SKM-1 treated with dmso at 0.1 percent for 144 hours (cell line): ENCODE results near the gene IP6K2.

Experiments
- DNase-seq: peaks from one replicate; lab custom pipeline; 2025; ENCODE audit not compliant: unreplicated experiment; lab: John Stamatoyannopoulos, UW

Gene IP6K2

GRCh38 chr3:48692551-48692950 lies 24.5 kb downstream of the IP6K2 start:
- no peak for DNase-seq

GRCh38 chr3:48690846-48691458 lies 26.1 kb downstream of the IP6K2 start:
- DNase-seq, result no peak

- DNase-seq, result no peak
Measured at GRCh38 chr3:48689384-48689783, 27.6 kb downstream of the IP6K2 start.

- DNase-seq, result no peak
Measured at GRCh38 chr3:48688737-48689075, 28.3 kb downstream of the IP6K2 start.

- no peak for DNase-seq
Measured at GRCh38 chr3:48688032-48688736, 28.8 kb downstream of the IP6K2 start.

GRCh38 chr3:48687220-48687678 lies 29.8 kb downstream of the IP6K2 start:
- no peak for DNase-seq

GRCh38 chr3:48686538-48687219 lies 30.3 kb downstream of the IP6K2 start:
- no peak for DNase-seq

GRCh38 chr3:48685603-48686511 lies 31.2 kb downstream of the IP6K2 start, which contains the start of gene NCKIPSD:
Gene NCKIPSD (minus strand): TSS chr3:48685915. CDS start chr3:48685807, 108 bp downstream.
- DNase-seq, result peak; percentile 80

GRCh38 chr3:48685293-48685602 lies 31.8 kb downstream of the IP6K2 start:
- no peak for DNase-seq

GRCh38 chr3:48684480-48685143 lies 32.4 kb downstream of the IP6K2 start:
- peak; percentile 47 for DNase-seq

- no peak for DNase-seq
Measured at GRCh38 chr3:48684054-48684349, 33.0 kb downstream of the IP6K2 start.

GRCh38 chr3:48682786-48683185 lies 34.2 kb downstream of the IP6K2 start:
- DNase-seq, result no peak

- no peak for DNase-seq
Measured at GRCh38 chr3:48681974-48682610, 34.9 kb downstream of the IP6K2 start.

- no peak for DNase-seq
Measured at GRCh38 chr3:48681541-48681880, 35.5 kb downstream of the IP6K2 start.

GRCh38 chr3:48680811-48681540 lies 36.0 kb downstream of the IP6K2 start:
- DNase-seq, result no peak

GRCh38 chr3:48679411-48680391 lies 37.3 kb downstream of the IP6K2 start:
- DNase-seq, result no peak

- no peak for DNase-seq
Measured at GRCh38 chr3:48678566-48679380, 38.2 kb downstream of the IP6K2 start.

- DNase-seq, result no peak
Measured at GRCh38 chr3:48678056-48678455, 39.0 kb downstream of the IP6K2 start.
